GM23248 (cell line): ENCODE results near the gene GPR12. TPM values are rescaled to one million over a fixed set of nuclear protein-coding genes. Genes with fewer than 3 reads are reported as not detected.

Experiments
- DNase-seq: peaks from one replicate; pipeline ENCODE4 v3.0.0-alpha.2; 2015
- H2AFZ ChIP-seq: fragments of 200-600 bp; sonication (generic); 2 replicates; pipeline ENCODE4 v1.6.1; 2016; ENCODE audit warnings: antibody characterized with exemption
- H3F3A ChIP-seq: fragments of 200-600 bp; sonication (generic); 2 replicates; pipeline ENCODE4 v1.6.1; 2016; ENCODE audit warnings: mild to moderate bottlenecking, antibody characterized with exemption, mixed run types; ENCODE audit not compliant: insufficient read depth
- H3K27ac ChIP-seq: fragments of 200-600 bp; sonication (generic); 2 replicates; pipeline ENCODE4 v1.5.1; 2016; ENCODE audit warnings: mild to moderate bottlenecking
- H3K27me3 ChIP-seq: fragments of 200-600 bp; sonication (generic); replicated peaks from 2 replicates; pipeline ENCODE4 v1.6.1; 2016; ENCODE audit warnings: mild to moderate bottlenecking; ENCODE audit not compliant: insufficient read depth
- H3K36me3 ChIP-seq: fragments of 200-600 bp; sonication (generic); 2 replicates; pipeline ENCODE4 v1.6.1; 2016; ENCODE audit warnings: low read depth, mild to moderate bottlenecking
- H3K4me1 ChIP-seq: fragments of 200-600 bp; sonication (generic); 2 replicates; pipeline ENCODE4 v1.6.1; 2016; ENCODE audit warnings: mild to moderate bottlenecking; ENCODE audit not compliant: insufficient read depth
- H3K4me2 ChIP-seq: fragments of 200-600 bp; sonication (generic); one replicate; pipeline ENCODE4 v1.6.1; 2016; ENCODE audit warnings: mild to moderate bottlenecking; ENCODE audit not compliant: unreplicated experiment
- H3K4me3 ChIP-seq: fragments of 200-600 bp; sonication (generic); 2 replicates; pipeline ENCODE4 v1.5.1; 2016; ENCODE audit warnings: mild to moderate bottlenecking
- H3K79me2 ChIP-seq: fragments of 200-600 bp; sonication (generic); 2 replicates; pipeline ENCODE4 v1.6.1; 2016; ENCODE audit warnings: mild to moderate bottlenecking; ENCODE audit not compliant: insufficient read depth
- H3K9ac ChIP-seq: fragments of 200-600 bp; sonication (generic); 2 replicates; pipeline ENCODE4 v1.6.1; 2016; ENCODE audit warnings: mild to moderate bottlenecking
- H3K9me2 ChIP-seq: fragments of 200-600 bp; sonication (generic); 2 replicates; pipeline ENCODE4 v1.6.1; 2016; ENCODE audit warnings: mixed run types, mild to moderate bottlenecking, moderate library complexity; ENCODE audit not compliant: insufficient read depth
- H3K9me3 ChIP-seq: fragments of 200-600 bp; sonication (generic); one replicate; pipeline ENCODE4 v1.6.1; 2017; ENCODE audit warnings: low read depth
- H4K20me1 ChIP-seq: fragments of 200-600 bp; sonication (generic); 2 replicates; pipeline ENCODE4 v1.6.0; 2016; ENCODE audit not compliant: insufficient read depth
- EZH2 ChIP-seq: fragments of 200-600 bp; sonication (generic); IDR thresholded peaks from 2 replicates; pipeline ENCODE4 v1.6.1; 2018; ENCODE audit warnings: antibody characterized with exemption, mild to moderate bottlenecking; ENCODE audit not compliant: insufficient read depth, poor library complexity, severe bottlenecking
- EZH2phosphoT487 ChIP-seq: fragments of 200-600 bp; sonication (generic); IDR thresholded peaks from 2 replicates; pipeline ENCODE4 v1.6.1; 2018; ENCODE audit warnings: antibody characterized with exemption, moderate library complexity, mild to moderate bottlenecking, low read depth; ENCODE audit not compliant: insufficient read depth
- WGBS, 2 experiments: methylation state at CpG; one replicate each; pipeline ENCODE4 v1.1.6; 2015 to 2017; ENCODE audit warnings: low lambda C conversion rate in 2 of 2, low coverage in 1 of 2; ENCODE audit errors: missing lambda C conversion rate in 2 of 2; 5-methylcytosine and 5-hydroxymethylcytosine counted together
- in situ Hi-C: fragments of 300-500 bp; cut with MboI; formaldehyde crosslinking; loops from 2 replicates; pipeline ENCODE4 v1.15.0; 2020
- polyA plus RNA-seq: library from polyadenylated mRNA; unstranded; fragments of >200 nt; fragmentation: Nextera tagmentation; extraction: Ambion mirVana; gene quantifications from 2 replicates; pipeline ENCODE4 v1.2.1, GENCODE V29; 2016
- total RNA-seq: library from RNA; depleted of rRNA; stranded (reverse); fragments of >200 nt; shearing (Covaris generic); gene quantifications from 2 replicates; pipeline ENCODE4 v1.2.3, GENCODE V29; 2014

Gene GPR12
- total and polyA plus RNA-seq, 2 experiments from 2014 or later = not detected

DNA sequence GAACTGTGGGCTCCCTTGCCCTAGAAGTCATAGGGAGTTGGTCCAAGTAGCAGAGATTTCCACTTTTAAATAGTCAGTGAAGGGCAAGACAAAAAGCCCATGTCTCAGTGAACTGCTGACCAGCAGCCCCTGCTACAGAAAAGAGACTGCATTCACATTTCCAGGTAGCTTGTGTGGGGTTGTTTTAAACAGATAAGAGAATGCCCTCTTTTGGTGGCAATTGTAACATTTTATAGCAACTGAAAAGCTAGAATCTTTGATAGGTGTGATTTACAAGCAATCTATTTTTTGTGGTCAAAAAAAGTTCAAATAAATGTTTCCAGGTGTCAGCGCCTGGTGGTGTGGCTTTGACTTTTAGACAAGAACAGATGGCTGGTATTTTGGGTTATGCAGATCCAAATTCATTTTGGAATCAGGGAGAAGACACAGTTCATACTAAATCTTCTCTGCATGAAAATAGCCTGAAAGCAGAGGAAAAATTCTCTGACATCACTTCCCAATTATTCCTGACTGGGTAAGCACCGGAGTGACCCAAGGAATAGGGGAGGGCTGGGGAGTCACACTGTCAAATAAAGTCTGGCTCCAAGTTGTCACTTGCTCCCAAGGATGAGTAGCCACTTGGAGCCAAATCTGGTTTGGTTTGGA is 26.2 kb upstream of the GPR12 start:
- H3K27me3 ChIP-seq = no peaks in the 10 kb centered on the region; the same call in 1 of the 2 replicates
- no peaks in the 10 kb centered on the region for H3K9me2 ChIP-seq
- no peak overlapping the region for H3K4me2 ChIP-seq
- H3K4me3 ChIP-seq = no peak overlapping the region
- in situ Hi-C loops = no loop called here
- H3K9me3 ChIP-seq = no peaks in the 10 kb centered on the region
- H3K79me2 ChIP-seq = no peaks in the 10 kb centered on the region
- DNase-seq = no peak
- H3K4me1 ChIP-seq = no peaks in the 10 kb centered on the region
- H3K27ac ChIP-seq = no peak overlapping the region
- WGBS, 2 experiments = 1 to 3% methylated on average over 2 of the region's 2 CpGs
- H4K20me1 ChIP-seq = no peaks in the 10 kb centered on the region
- no peak overlapping the region for H3K9ac ChIP-seq
- no peak overlapping the region for H2AFZ ChIP-seq
- H3F3A ChIP-seq = no peaks in the 10 kb centered on the region
- H3K36me3 ChIP-seq = no peaks in the 10 kb centered on the region
- TF ChIP-seq EZH2phosphoT487 (no peak), EZH2 (no peak)

DNA sequence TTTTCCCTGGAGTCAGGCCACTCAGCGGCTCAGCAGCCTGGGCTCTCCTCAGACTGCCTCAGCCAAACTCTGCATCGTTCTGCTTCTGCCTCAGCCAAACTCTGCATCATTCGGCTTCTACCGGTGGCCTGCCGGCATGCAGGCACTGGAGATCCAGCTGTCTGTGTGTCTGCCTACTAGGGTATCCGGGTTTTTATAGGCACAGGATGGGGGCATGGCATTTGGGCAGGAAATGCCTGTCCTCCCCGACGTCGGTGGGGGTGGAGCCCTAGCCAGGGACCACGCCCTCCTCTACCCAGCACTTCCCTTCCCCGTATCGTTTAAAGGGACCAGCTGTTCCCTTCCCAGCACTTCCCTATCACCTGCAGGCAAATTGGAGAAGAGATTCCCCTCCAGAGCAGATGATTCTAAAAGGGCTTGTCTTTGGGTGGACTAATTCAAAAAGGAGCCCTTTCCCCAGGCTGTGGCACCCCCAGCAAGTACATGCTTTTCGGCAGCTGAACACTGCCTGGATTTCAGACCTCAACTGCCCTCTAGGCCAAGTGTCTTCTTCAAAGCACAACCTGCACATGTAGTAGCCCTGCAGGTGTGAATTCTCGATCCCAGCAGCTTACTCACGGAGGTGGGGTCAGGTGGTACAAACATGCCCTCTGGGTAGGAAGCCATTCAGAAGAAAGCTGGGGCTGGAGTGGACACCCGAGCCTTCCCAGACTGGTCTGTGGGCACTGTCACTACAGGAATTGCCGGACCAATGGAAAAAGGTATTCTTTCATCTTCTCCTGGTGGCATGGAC is 25.4 kb upstream of the GPR12 start:
- TF ChIP-seq EZH2 (no peak), EZH2phosphoT487 (no peak)
- 16% methylated on average over 17 of the region's 17 CpGs for WGBS, 2 experiments
- no peaks in the 10 kb centered on the region for H3K36me3 ChIP-seq
- H3K27ac ChIP-seq = no peak overlapping the region
- no peaks in the 10 kb centered on the region for H3K4me1 ChIP-seq
- no peak overlapping the region for H3K4me3 ChIP-seq
- no peaks in the 10 kb centered on the region for H3K79me2 ChIP-seq
- H3K9me2 ChIP-seq = no peaks in the 10 kb centered on the region
- H2AFZ ChIP-seq = no peak overlapping the region
- no peak overlapping the region for H3K9ac ChIP-seq
- no peaks in the 10 kb centered on the region for H4K20me1 ChIP-seq
- no peak overlapping the region for H3K4me2 ChIP-seq
- H3F3A ChIP-seq = no peaks in the 10 kb centered on the region
- H3K27me3 ChIP-seq = no peaks in the 10 kb centered on the region; the same call in 1 of the 2 replicates
- no peaks in the 10 kb centered on the region for H3K9me3 ChIP-seq
- no peak for DNase-seq
- in situ Hi-C loops = no loop called here

DNA sequence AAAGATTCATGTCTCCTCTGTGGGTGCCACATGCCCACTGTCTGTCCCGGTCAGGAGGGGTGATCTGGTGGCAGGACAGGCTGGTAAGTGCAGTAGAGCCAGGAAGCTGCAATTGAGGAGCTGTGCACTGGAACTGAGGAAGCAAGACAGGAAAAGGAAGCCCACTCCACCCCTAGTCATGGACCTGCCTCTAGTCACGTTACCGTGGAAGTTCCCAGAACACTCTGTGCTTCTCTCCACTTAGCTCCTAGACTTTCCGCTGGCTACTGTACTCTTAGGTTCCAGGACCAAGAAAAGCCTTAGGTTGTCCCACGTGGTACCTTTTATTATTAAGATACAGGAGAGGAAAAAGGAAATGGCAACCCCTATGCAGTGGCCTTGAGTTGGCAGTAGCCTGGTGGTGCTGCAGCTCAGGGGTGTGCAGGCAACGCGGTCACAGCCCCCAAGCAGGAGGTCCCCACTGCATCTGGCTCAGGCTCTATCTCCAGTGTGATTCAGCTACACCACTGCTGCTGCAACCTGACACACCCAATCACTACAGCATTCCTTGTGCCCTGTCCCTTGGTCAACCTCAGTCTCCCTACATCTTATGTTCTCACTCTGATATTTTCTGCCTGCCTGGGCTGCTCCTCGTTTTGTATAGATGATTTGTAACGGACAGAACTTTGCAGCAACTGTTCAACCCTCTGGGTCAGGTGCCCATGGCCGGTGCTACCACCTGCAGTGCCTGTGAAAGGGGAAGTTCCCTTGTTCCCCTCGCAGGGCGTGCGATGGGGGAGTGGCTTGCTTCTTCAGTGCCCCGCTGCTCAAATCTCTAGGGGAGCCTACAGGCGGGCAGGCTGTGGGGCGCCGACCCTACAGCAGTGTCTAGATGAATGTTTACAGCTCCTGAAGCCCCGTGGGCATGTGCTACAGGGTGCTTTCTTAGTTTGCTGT is 24.4 kb upstream of the GPR12 start:
- Histone ChIP-seq H3K36me3 (no peaks in the 10 kb centered on the region), H3K79me2 (no peaks in the 10 kb centered on the region), H3K9me3 (no peaks in the 10 kb centered on the region), H3F3A (no peaks in the 10 kb centered on the region), H3K27ac (no peak overlapping the region), H3K9me2 (no peaks in the 10 kb centered on the region), H3K9ac (no peak overlapping the region), H3K27me3 (no peaks in the 10 kb centered on the region; the same call in 1 of the 2 replicates), H3K4me2 (no peak overlapping the region), H4K20me1 (no peaks in the 10 kb centered on the region), H3K4me1 (no peaks in the 10 kb centered on the region), H2AFZ (no peak overlapping the region), H3K4me3 (no peak overlapping the region)
- WGBS, 2 experiments = 42 to 43% methylated on average over 18 of the region's 18 CpGs
- no peak for DNase-seq
- TF ChIP-seq EZH2 (no peak), EZH2phosphoT487 (no peak)
- in situ Hi-C loops = no loop called here

DNA sequence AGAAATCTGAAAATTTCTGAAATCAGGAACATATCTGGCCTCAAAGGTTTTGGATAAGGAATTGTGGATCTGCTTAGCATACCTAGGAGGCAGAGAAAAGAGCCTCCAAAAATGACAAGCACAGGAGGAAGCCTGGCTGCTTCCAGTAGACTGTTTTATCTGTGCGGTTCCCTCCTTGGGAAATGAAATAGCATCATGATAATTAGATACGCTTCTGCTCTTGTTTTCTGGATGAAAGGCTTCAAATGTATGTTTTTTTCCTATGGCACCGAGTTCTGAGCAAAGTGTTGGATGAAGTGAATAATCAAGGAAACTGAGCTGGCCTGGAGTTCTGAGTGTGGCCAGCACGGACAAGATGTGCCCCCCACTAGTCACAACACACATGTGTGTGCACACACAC is 19.8 kb upstream of the GPR12 start:
- H3K79me2 ChIP-seq = no peaks in the 10 kb centered on the region
- no peak overlapping the region for H3K9ac ChIP-seq
- no peak overlapping the region for H3K4me2 ChIP-seq
- no peak overlapping the region for H3K4me3 ChIP-seq
- in situ Hi-C loops = no loop called here
- no peak for TF ChIP-seq EZH2phosphoT487
- TF ChIP-seq EZH2 = no peak
- DNase-seq = no peak
- no peaks in the 10 kb centered on the region for H4K20me1 ChIP-seq
- 36 to 48% methylated on average over 4 of the region's 4 CpGs for WGBS, 2 experiments
- no peaks in the 10 kb centered on the region; the same call in 1 of the 2 replicates for H3K27me3 ChIP-seq
- no peaks in the 10 kb centered on the region for H3K36me3 ChIP-seq
- no peaks in the 10 kb centered on the region for H3K9me3 ChIP-seq
- H3K9me2 ChIP-seq = no peaks in the 10 kb centered on the region
- no peaks in the 10 kb centered on the region for H3F3A ChIP-seq
- no peaks in the 10 kb centered on the region for H3K4me1 ChIP-seq
- H2AFZ ChIP-seq = no peak overlapping the region
- H3K27ac ChIP-seq = no peak overlapping the region
